HEK293 (cell line): ENCODE measurements around the gene ESR2.

ENCODE experiments used
- CTCF ChIA-PET: fragments of 350-600 bp; formaldehyde crosslinking; extraction: SDS; loops from one replicate; lab custom pipeline; 2021; ENCODE audit warnings: antibody characterized with exemption; lab: Yijun Ruan, JAX
- POLR2A ChIA-PET: fragments of 300-600 bp; formaldehyde crosslinking; extraction: SDS; loops from one replicate; lab custom pipeline; 2020; ENCODE audit warnings: antibody characterized with exemption, inconsistent platforms; lab: Yijun Ruan, JAX
- H3K27ac ChIP-seq: fragments of 200-500 bp; sonication (Bioruptor generic); 2 replicates; pipeline ENCODE4 v1.5.1; 2014; ENCODE audit warnings: low read depth, low read length, control low read depth, inconsistent platforms; ENCODE audit errors: extremely low read depth
- H3K36me3 ChIP-seq, 2 experiments: fragments of 200-500 bp in 1 of 2; sonication (Bioruptor generic) in 1 of 2; 1 replicate in 1 of 2; 2 replicates in 1 of 2; pipeline ENCODE4 v1.5.1; 2014 to 2017; ENCODE audit warnings: inconsistent platforms in 2 of 2, low read length in 2 of 2; ENCODE audit not compliant: control insufficient read depth in 2 of 2, insufficient read depth in 1 of 2
- H3K4me1 ChIP-seq: fragments of 200-500 bp; sonication (Bioruptor generic); 2 replicates; pipeline ENCODE4 v1.5.1; 2014; ENCODE audit warnings: mild to moderate bottlenecking, low read length, inconsistent platforms; ENCODE audit not compliant: control insufficient read depth, insufficient read depth
- H3K4me3 ChIP-seq: 2 replicates; pipeline ENCODE4 v1.5.1; 2011; ENCODE audit warnings: low read depth, mild to moderate bottlenecking, control low read depth, low read length, moderate library complexity
- H3K9me3 ChIP-seq: fragments of 200-500 bp; sonication (Bioruptor generic); 2 replicates; pipeline ENCODE4 v1.5.1; 2014; ENCODE audit warnings: low read depth, low read length, inconsistent platforms; ENCODE audit not compliant: control insufficient read depth, insufficient read depth
- KLF7 ChIP-seq: fragments of 450-650 bp; formaldehyde crosslinking; IDR thresholded peaks from 2 replicates; pipeline ENCODE4 v1.5.1; 2016; ENCODE audit warnings: missing biosample characterization, missing genetic modification characterization, borderline replicate concordance
- PRDM1 ChIP-seq: fragments of 450-650 bp; formaldehyde crosslinking; IDR thresholded peaks from 2 replicates; pipeline ENCODE4; 2016; ENCODE audit warnings: missing biosample characterization, missing genetic modification characterization
- ZBTB1 ChIP-seq: fragments of 450-650 bp; formaldehyde crosslinking; IDR thresholded peaks from 2 replicates; pipeline ENCODE4 v1.5.1; 2016; ENCODE audit warnings: missing biosample characterization, missing genetic modification characterization
- ZFP37 ChIP-seq: fragments of 450-650 bp; formaldehyde crosslinking; IDR thresholded peaks from 2 replicates; pipeline ENCODE4 v1.5.1; 2016; ENCODE audit warnings: missing biosample characterization, missing genetic modification characterization
- ZIC2 ChIP-seq: fragments of 450-650 bp; formaldehyde crosslinking; IDR thresholded peaks from 2 replicates; pipeline ENCODE4 v1.5.1; 2016; ENCODE audit warnings: missing biosample characterization, missing genetic modification characterization
- ZNF16 ChIP-seq: fragments of 450-650 bp; formaldehyde crosslinking; IDR thresholded peaks from 2 replicates; pipeline ENCODE4 v1.5.1; 2016; ENCODE audit warnings: low read depth, missing biosample characterization, missing genetic modification characterization
- ZNF19 ChIP-seq: fragments of 450-650 bp; formaldehyde crosslinking; IDR thresholded peaks from 2 replicates; pipeline ENCODE4; 2016; ENCODE audit warnings: missing biosample characterization, missing genetic modification characterization, low read depth
- ZNF274 ChIP-seq, 2 experiments: fragments of 200-500 bp in 1 of 2; fragments of 450-650 bp in 1 of 2; sonication (Bioruptor generic) in 1 of 2; formaldehyde crosslinking in 1 of 2; IDR thresholded peaks; 2 replicates each; pipeline versions ENCODE4 v1.5.1 to v1.6.1; 2014 to 2016; ENCODE audit warnings: borderline replicate concordance in 1 of 2, inconsistent platforms in 1 of 2, low read length in 1 of 2, missing biosample characterization in 1 of 2, missing genetic modification characterization in 1 of 2
- ZNF350 ChIP-seq: fragments of 450-650 bp; formaldehyde crosslinking; IDR thresholded peaks from 2 replicates; pipeline ENCODE4 v1.5.0; 2017; ENCODE audit warnings: missing biosample characterization, mild to moderate bottlenecking, missing genetic modification characterization
- ZNF394 ChIP-seq: fragments of 450-650 bp; formaldehyde crosslinking; IDR thresholded peaks from 2 replicates; pipeline ENCODE4 v1.5.1; 2016; ENCODE audit warnings: missing biosample characterization, missing genetic modification characterization, mild to moderate bottlenecking, moderate library complexity, borderline replicate concordance
- ZNF639 ChIP-seq: fragments of 450-650 bp; formaldehyde crosslinking; IDR thresholded peaks from 2 replicates; pipeline ENCODE4 v1.5.1; 2016; ENCODE audit warnings: missing biosample characterization, missing genetic modification characterization
- TF ChIP-seq, protein P1 (sequence below): fragments of 450-650 bp; formaldehyde crosslinking; IDR thresholded peaks from 2 replicates; pipeline ENCODE4; 2016; ENCODE audit warnings: missing biosample characterization, missing genetic modification characterization
- TF ChIP-seq, protein P2 (sequence below): fragments of 450-650 bp; formaldehyde crosslinking; IDR thresholded peaks from 2 replicates; pipeline ENCODE4 v1.5.1; 2016; ENCODE audit warnings: missing biosample characterization, missing genetic modification characterization
- TF ChIP-seq, protein P3 (sequence below): fragments of 450-650 bp; formaldehyde crosslinking; IDR thresholded peaks from 2 replicates; pipeline ENCODE4 v1.5.1; 2017; ENCODE audit warnings: missing biosample characterization, missing genetic modification characterization
- TF ChIP-seq, protein P4 (sequence below): fragments of 450-650 bp; IDR thresholded peaks from 2 replicates; pipeline ENCODE4 v1.5.1; 2018; ENCODE audit warnings: missing biosample characterization, missing genetic modification characterization

ESR2 gene

DNA sequence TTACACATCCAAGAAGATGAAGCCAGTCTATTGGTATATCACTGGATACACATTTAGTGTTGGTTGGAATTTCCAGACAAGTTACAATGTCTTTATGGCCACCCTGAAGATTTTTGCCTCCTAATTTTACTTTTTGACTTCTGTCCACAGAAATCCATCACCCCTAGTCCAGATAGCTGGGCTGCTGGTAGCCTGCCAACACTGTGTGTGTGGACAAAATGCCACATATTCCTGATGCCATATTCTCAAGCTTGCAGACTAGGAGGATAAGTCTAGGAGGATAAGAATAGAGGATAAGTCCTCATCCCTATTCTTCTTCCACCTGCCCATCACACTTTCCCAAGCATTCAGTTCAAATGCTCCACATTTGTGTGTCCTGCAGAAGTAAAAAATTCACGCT is 4.6 kb downstream of the ESR2 start (continued):
- TF ChIP-seq, protein P1, sequence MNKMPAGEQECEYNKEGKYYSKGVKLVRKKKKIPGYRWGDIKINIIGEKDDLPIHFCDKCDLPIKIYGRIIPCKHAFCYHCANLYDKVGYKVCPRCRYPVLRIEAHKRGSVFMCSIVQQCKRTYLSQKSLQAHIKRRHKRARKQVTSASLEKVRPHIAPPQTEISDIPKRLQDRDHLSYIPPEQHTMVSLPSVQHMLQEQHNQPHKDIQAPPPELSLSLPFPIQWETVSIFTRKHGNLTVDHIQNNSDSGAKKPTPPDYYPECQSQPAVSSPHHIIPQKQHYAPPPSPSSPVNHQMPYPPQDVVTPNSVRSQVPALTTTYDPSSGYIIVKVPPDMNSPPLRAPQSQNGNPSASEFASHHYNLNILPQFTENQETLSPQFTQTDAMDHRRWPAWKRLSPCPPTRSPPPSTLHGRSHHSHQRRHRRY (tag by site-specific recombination), result no peak
- TF ChIP-seq KLF7 (tag by site-specific recombination) (no peak), ZNF16 (tag by site-specific recombination) (no peak), ZBTB1 (tag by site-specific recombination) (no peak), PRDM1 (no peak)

DNA sequence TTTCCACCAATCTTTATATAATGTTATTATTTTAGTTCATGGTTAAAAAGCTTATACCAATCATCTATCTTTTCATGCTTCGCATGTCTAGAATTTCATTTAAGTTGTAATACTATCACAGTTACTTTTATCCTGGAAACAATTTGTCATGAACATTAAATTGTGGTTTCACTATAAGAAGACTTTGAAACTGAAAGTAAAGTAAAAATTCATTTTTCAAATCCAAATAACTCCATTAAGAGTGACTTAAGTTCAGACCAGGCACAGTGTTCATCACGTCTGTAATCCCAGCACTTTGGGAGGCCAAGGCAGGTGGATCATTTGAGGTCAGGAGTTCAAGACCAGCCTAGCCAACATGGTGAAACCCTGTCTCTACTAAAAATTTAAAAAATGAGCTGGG is 12.4 kb downstream of the ESR2 start:
- POLR2A ChIA-PET, result no interaction called here

DNA sequence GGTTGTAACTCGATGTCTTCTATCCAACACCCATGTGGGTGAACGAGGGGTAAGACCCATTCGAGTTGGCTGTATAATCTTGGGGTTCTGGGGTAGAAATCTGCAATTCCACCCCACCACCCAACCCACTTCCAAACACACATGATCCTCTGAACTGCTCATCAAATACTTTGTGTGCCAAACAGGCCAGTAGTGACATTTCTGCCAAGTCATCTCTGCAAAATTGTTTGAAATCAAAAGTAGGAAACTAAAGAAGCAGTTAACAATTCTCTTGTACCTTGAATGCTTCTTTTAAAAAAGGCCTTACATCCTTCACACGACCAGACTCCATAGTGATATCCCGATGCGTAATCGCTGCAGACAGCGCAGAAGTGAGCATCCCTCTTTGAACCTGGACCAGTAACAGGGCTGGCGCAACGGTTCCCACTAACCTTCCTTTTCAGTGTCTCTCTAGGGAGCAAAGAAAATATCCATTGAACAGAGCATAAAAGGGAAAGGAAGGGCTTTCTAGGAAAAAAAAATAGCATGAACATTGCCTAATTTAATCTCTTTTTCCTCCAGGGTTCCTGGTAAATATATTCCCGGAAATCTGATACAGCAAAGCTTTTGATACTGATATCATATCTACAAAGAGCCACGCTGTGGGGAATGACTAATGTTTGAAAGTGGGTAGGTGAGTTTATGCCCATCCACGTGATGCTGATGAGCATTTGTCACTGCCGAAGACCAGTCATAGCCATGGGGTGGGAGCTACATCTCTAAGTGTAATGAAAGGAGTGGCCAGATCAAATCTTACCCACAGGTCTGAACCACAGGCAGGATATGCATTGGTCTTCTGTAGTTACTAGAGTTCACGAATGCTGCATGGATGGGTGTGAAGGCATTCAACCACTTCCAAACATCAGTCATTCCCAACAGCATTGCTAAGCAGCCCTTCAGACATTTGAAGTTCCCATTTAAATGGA is 14.2 kb downstream of the ESR2 start:
- ChIA-PET POLR2A (no interaction called here), CTCF (no interaction called here)
- TF ChIP-seq, protein P2, sequence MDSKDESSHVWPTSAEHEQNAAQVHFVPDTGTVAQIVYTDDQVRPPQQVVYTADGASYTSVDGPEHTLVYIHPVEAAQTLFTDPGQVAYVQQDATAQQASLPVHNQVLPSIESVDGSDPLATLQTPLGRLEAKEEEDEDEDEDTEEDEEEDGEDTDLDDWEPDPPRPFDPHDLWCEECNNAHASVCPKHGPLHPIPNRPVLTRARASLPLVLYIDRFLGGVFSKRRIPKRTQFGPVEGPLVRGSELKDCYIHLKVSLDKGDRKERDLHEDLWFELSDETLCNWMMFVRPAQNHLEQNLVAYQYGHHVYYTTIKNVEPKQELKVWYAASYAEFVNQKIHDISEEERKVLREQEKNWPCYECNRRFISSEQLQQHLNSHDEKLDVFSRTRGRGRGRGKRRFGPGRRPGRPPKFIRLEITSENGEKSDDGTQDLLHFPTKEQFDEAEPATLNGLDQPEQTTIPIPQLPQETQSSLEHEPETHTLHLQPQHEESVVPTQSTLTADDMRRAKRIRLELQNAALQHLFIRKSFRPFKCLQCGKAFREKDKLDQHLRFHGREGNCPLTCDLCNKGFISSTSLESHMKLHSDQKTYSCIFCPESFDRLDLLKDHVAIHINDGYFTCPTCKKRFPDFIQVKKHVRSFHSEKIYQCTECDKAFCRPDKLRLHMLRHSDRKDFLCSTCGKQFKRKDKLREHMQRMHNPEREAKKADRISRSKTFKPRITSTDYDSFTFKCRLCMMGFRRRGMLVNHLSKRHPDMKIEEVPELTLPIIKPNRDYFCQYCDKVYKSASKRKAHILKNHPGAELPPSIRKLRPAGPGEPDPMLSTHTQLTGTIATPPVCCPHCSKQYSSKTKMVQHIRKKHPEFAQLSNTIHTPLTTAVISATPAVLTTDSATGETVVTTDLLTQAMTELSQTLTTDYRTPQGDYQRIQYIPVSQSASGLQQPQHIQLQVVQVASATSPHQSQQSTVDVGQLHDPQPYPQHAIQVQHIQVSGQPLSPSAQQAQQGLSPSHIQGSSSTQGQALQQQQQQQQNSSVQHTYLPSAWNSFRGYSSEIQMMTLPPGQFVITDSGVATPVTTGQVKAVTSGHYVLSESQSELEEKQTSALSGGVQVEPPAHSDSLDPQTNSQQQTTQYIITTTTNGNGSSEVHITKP (tag by site-specific recombination), result peak; percentile 23; the same call in 1 of the 2 replicates
- no peak for TF ChIP-seq ZNF639 (tag by site-specific recombination)
- no peak for TF ChIP-seq ZFP37
- TF ChIP-seq, protein P3, sequence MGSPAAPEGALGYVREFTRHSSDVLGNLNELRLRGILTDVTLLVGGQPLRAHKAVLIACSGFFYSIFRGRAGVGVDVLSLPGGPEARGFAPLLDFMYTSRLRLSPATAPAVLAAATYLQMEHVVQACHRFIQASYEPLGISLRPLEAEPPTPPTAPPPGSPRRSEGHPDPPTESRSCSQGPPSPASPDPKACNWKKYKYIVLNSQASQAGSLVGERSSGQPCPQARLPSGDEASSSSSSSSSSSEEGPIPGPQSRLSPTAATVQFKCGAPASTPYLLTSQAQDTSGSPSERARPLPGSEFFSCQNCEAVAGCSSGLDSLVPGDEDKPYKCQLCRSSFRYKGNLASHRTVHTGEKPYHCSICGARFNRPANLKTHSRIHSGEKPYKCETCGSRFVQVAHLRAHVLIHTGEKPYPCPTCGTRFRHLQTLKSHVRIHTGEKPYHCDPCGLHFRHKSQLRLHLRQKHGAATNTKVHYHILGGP (tag by site-specific recombination), result peak; percentile 91
- TF ChIP-seq ZIC2 (tag by site-specific recombination), result no peak

More for the DNA sequence above, 12.4 kb downstream of the ESR2 start:
- H3K9me3 ChIP-seq, result no peaks in the 10 kb centered on the region
- no peak overlapping the region for H3K4me3 ChIP-seq
- H3K4me1 ChIP-seq, result 0 out of 2 replicates have a peak, but pooled peaks cover 2% of the 10 kb centered on the region
- no peak for TF ChIP-seq ZNF274 (IDR thresholded peaks at IDR 0.05; ENCODE audit: low read length)
- no peak for TF ChIP-seq ZNF274 (tag by site-specific recombination; IDR thresholded peaks at IDR 0.05; ENCODE audit: borderline replicate concordance)
- no peak for TF ChIP-seq ZNF394 (tag by site-specific recombination)
- TF ChIP-seq, protein P4, sequence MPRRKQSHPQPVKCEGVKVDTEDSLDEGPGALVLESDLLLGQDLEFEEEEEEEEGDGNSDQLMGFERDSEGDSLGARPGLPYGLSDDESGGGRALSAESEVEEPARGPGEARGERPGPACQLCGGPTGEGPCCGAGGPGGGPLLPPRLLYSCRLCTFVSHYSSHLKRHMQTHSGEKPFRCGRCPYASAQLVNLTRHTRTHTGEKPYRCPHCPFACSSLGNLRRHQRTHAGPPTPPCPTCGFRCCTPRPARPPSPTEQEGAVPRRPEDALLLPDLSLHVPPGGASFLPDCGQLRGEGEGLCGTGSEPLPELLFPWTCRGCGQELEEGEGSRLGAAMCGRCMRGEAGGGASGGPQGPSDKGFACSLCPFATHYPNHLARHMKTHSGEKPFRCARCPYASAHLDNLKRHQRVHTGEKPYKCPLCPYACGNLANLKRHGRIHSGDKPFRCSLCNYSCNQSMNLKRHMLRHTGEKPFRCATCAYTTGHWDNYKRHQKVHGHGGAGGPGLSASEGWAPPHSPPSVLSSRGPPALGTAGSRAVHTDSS, result no peak
- TF ChIP-seq ZNF350 (tag by site-specific recombination), result no peak
- no peak for TF ChIP-seq ZNF19 (tag by site-specific recombination)
- CTCF ChIA-PET, result interaction anchor here (0.7 kb wide), 1 partner anchor 10 kb away, joined by 4 read pairs; no protein-coding TSS in a partner anchor
- no peak overlapping the region for H3K27ac ChIP-seq
- no peaks in the 10 kb centered on the region for H3K36me3 ChIP-seq

More for the DNA sequence above, 14.2 kb downstream of the ESR2 start:
- H3K36me3 ChIP-seq, result no peaks in the 10 kb centered on the region
- H3K4me3 ChIP-seq, result no peak overlapping the region
- H3K27ac ChIP-seq, result no peak overlapping the region
- no peaks in the 10 kb centered on the region for H3K9me3 ChIP-seq
- 0 out of 2 replicates have a peak, but pooled peaks cover 2% of the 10 kb centered on the region for H3K4me1 ChIP-seq
